Cardiac fibroblast (primary cell): ENCODE measurements around the gene BET1.

Source experiments
- DNase-seq, 2 donors: peaks; one replicate each; pipeline versions ENCODE4 v3.0.0 to v3.0.0-alpha.2; 2010; ENCODE audit warnings: low read depth in 2 of 2
- H3K4me3 ChIP-seq, 2 donors: replicated peaks in 1 of 2; 1 replicate in 1 of 2; 2 replicates in 1 of 2; pipeline ENCODE4 v1.5.1; 2011; ENCODE audit warnings: low read depth in 2 of 2, low read length in 2 of 2, mild to moderate bottlenecking in 2 of 2, moderate library complexity in 1 of 2
- TF ChIP-seq, protein P1 (sequence below): IDR thresholded peaks from one replicate; pipeline ENCODE4 v1.5.1; 2011; ENCODE audit warnings: low read depth, mild to moderate bottlenecking, low read length, inconsistent platforms

Gene BET1

DNA sequence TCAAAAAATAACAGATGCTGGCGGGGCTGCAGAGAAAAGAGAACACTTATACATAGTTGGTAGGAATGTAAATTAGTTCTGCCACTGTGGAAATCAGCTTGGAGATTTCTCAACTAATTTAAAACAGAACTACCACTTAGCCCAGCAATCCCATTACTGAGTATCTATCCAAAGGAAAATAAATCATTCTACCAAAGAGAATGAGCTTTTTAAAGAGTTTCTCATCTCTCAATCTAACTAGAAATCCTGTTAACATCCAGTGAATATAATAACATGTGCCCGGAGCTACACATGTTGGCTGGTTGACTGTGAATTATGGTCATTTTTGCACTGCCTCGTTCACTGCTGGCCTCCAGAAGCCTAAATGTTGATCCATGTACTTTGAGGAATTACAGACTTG, 39.3 kb downstream of the BET1 start:
- DNase-seq = no peak
- no peak overlapping the region for H3K4me3 ChIP-seq
- TF ChIP-seq, protein P1, sequence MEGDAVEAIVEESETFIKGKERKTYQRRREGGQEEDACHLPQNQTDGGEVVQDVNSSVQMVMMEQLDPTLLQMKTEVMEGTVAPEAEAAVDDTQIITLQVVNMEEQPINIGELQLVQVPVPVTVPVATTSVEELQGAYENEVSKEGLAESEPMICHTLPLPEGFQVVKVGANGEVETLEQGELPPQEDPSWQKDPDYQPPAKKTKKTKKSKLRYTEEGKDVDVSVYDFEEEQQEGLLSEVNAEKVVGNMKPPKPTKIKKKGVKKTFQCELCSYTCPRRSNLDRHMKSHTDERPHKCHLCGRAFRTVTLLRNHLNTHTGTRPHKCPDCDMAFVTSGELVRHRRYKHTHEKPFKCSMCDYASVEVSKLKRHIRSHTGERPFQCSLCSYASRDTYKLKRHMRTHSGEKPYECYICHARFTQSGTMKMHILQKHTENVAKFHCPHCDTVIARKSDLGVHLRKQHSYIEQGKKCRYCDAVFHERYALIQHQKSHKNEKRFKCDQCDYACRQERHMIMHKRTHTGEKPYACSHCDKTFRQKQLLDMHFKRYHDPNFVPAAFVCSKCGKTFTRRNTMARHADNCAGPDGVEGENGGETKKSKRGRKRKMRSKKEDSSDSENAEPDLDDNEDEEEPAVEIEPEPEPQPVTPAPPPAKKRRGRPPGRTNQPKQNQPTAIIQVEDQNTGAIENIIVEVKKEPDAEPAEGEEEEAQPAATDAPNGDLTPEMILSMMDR = no peak

DNA sequence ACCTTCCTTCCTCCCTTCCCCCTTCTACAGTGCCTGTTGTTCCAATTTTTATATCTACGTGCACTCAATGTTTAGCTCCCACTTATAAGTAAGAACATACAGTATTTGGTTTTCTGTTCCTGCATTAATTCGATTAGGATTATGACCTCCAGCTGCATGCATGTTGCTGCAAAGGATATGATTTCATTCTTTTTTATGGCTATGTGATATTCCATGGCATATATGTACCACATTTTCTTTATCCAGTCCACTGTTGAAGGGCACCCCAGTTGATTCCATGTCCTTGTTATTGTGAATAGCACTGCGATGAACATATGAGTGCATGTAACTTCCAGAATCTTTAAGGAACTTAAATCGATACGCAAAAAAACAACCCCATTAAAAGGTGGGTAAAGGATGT, 39.9 kb downstream of the BET1 start:
- no peak overlapping the region for H3K4me3 ChIP-seq
- no peak for DNase-seq
- TF ChIP-seq, protein P1 = no peak

DNA sequence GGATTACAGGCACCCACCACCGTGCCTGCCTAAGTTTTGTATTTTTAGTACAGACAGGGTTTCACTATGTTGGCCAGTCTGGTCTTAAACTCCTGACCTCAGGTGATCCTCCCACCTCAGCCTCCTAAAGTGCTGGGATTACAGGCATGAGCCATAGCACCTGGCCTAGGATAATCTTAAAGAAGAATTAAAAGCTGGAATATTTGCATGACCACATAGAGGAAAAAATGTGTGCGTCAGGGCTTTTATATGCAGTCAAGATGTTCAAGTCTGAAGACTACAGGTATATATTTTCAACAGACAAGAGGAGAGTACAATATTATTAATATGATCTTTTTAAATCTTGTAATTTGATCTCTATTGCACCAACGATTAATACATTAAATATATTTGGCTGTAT, 43.2 kb downstream of the BET1 start:
- H3K4me3 ChIP-seq = no peak overlapping the region
- DNase-seq = no peak
- TF ChIP-seq, protein P1 = no peak

DNA sequence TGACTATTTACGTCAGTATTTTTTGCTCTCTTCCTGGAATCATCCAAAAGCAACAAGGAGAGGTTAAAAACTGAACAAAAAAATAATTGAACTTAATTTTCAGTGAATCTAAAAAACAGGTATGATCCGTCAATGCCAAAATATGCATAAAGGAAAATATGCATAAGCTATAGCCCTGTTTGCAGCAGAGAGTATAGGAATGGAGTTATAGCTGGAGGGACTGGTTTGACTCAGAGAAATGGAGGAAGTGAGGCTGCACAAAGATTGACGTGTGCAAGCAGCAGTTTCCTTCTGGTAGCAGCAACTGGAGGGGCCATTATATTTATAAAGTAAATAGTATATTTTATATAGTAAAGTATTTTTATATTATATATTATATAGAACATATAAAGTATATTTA, 45.5 kb downstream of the BET1 start:
- no peak overlapping the region for H3K4me3 ChIP-seq
- TF ChIP-seq, protein P1 = no peak
- no peak for DNase-seq

DNA sequence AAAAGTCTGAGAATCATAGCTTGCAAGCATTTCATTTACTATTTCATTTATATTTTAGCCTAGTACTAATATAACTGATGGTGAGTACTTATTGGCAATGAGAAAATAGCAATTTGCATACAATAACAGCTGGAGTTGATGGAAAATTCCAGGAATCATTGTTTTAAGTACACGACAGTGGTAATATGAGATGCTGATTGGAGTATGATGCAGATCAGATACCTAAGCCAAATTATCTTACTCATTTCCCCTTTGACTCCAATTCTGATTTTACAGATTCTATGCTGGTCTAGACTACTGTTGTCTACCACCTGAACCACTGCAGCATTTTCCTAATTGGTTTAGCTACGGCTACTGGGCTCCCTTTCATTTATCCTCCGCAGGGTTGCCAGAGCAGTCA, 45.9 kb downstream of the BET1 start:
- H3K4me3 ChIP-seq = no peak overlapping the region
- DNase-seq = peak in 1 of 2 donors; percentile 65
- TF ChIP-seq, protein P1 = no peak

DNA sequence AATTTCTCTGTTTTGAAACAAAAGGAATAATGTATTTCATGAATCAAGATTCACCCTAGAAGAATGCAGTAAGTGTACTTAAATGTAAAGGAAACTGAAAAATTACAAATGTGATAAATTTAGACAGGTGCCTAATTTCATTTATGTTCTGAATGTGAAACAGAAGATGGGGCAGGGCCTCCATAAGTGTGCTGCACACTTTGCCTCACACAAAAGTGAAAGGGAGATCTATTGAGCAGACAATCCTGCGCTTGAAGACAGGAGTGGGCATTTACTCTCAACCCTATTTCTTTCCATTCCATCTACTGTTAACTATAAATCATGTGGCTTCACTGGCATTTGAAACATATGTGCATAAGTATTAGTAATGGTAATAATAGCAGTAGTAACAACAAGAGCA, 46.4 kb downstream of the BET1 start:
- no peak for DNase-seq
- H3K4me3 ChIP-seq = no peak overlapping the region
- TF ChIP-seq, protein P1 = no peak

DNA sequence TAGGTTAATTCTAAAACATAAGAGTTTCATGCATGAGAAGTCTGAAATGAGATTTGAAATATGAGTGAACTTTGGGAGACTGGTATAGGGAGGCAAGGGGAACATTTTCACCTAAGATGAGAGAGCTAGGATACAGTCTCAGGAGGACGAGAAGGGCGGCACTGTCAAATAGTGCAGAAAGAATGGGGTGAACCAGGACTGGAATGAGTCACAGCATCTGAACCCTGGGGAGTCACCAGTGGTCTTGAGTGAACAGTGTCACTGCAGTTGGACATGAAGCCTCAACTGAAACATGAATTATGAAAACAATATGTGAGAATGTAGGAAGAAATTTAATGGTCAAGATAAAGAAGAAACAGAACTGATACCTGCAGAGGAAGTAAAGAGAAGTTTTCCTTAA, 48.9 kb downstream of the BET1 start:
- TF ChIP-seq, protein P1 = no peak
- no peak for DNase-seq

More for the DNA sequence above, 48.9 kb downstream of the BET1 start:
- H3K4me3 ChIP-seq = no peak overlapping the region
